Coronary artery (tissue), 2 donors: Measurements from ENCODE around the gene ST6GALNAC4.

Source experiments
- DNase-seq: peaks from one replicate; pipeline ENCODE4 v3.0.0-alpha.2; 2017; ENCODE audit warnings: low spot score
- H3K27ac ChIP-seq, 2 donors: fragments of 200-600 bp; sonication (generic); one replicate each; pipeline ENCODE4 v1.5.1; 2016 to 2019
- H3K4me3 ChIP-seq: fragments of 200-600 bp; sonication (generic); 2 replicates; pipeline ENCODE4 v1.5.1; 2016; ENCODE audit warnings: mild to moderate bottlenecking, moderate library complexity
- CTCF ChIP-seq: fragments of 200-600 bp; sonication (generic); IDR thresholded peaks from one replicate; pipeline ENCODE4 v1.5.1; 2019; ENCODE audit warnings: antibody characterized with exemption

The ST6GALNAC4 gene

GRCh38 chr9:127937056-127937387 lies 20.2 kb upstream of the ST6GALNAC4 start:
- DNase-seq = no peak
- peak overlapping the region; percentile 24 to 83 for H3K27ac ChIP-seq
- TF ChIP-seq CTCF = no peak
- peak overlapping the region; percentile 95 for H3K4me3 ChIP-seq

GRCh38 chr9:127936347-127936852 lies 19.6 kb upstream of the ST6GALNAC4 start:
- DNase-seq = no peak
- H3K4me3 ChIP-seq = peak overlapping the region; percentile 95
- H3K27ac ChIP-seq = no peak overlapping the region
- no peak for TF ChIP-seq CTCF

GRCh38 chr9:127935765-127936221 lies 19.0 kb upstream of the ST6GALNAC4 start:
- TF ChIP-seq CTCF = no peak
- DNase-seq = no peak
- peak overlapping the region; percentile 95 for H3K4me3 ChIP-seq
- no peak overlapping the region for H3K27ac ChIP-seq

- H3K27ac ChIP-seq = no peak overlapping the region
- no peak for TF ChIP-seq CTCF
- DNase-seq = no peak
- H3K4me3 ChIP-seq = no peak overlapping the region
These were observed 18.1 kb upstream of the ST6GALNAC4 start for GRCh38 chr9:127934986-127935385.

- Histone ChIP-seq H3K4me3 (no peak overlapping the region), H3K27ac (no peak overlapping the region)
- TF ChIP-seq CTCF = no peak
- no peak for DNase-seq
These were observed 17.4 kb upstream of the ST6GALNAC4 start for GRCh38 chr9:127934248-127934647.

GRCh38 chr9:127931092-127931881 lies 14.4 kb upstream of the ST6GALNAC4 start:
- no peak for TF ChIP-seq CTCF
- H3K4me3 ChIP-seq = peak overlapping the region; percentile 74
- DNase-seq = no peak
- H3K27ac ChIP-seq = no peak overlapping the region
